GM03348 (cell line): ENCODE measurements around the gene NCKAP5.

ENCODE experiments used
- DNase-seq: peaks from one replicate; pipeline ENCODE4 v3.0.0; 2012; ENCODE audit warnings: low spot score

Gene NCKAP5

GRCh38 chr2:132984731-132985130 is 583.5 kb downstream of the NCKAP5 start:
- DNase-seq: no peak

DNA sequence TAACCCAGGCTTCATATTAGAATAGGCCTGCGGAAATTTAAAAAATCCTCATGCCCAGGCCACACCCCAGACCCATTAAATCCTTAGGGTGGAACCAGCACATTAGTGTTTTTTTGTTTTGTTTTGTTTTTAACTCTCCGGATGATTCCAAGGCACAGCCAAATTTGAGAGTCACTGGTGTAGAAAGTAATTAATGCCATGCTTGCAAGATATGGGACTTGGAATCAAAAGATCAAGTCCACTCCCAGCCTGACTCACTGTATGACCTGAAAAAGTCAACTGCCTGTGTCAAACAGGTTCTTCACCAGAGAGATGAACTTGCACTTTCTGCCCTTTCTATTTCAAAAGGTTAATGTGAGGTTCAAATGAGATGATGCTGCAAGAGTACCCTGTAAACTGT is 588.0 kb downstream of the NCKAP5 start:
- no peak for DNase-seq

- no peak for DNase-seq
Measured at GRCh38 chr2:132979339-132980093, 588.7 kb downstream of the NCKAP5 start.

DNA sequence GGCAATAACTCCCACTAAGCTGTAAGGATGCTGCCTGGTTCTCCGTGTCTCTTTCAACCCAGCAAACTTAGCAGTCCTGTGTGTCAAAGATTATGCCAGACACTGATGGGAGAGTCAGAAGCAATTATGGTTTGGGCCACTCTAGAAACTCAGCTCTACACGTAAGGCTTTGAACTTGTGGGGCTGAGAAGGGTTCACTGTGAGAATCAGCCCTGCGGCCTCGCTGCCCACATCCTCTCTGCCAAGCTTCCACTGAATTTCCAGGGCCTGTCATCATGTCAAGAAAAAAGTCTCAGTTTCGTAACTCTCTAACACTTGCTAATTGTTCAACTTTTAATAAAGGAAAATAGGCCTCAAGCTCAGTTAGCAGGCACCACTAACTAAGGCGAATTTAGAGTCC is 589.4 kb downstream of the NCKAP5 start:
- DNase-seq: no peak

DNA sequence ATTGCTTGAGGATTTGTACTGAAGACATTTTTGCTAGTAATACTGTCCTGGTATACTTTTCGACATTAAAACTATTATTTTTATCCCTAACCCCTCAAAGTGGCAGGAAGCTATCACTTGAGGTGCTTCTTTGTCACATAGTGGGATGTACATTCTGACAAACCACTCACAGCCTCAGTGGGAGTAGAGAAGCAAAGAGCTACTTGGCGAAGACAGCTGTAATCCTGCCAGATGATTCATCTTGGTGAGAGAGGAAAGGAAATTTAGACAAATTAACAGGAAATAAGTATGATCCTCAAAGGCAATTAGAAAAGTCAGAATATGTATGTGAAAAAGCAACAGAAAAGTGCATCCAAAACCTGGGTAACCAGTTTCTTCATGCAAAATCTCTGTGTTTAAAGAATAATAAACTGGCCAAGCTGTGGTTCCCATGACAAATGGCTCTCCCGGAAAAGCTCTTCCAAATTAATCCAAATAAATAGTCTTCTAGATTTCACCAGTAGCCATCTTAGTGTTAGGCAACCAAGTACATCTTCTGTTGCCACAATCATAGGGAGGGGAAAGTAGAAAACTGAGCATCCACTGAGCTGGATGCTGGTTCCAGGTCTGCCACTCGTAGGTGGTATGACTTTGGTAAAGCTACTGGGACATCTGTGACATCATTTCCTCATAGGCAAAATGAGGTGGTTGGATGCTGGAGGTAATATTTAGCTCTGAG is 590.3 kb downstream of the NCKAP5 start:
- DNase-seq: peak; percentile 23

- no peak for DNase-seq
Measured at GRCh38 chr2:132975193-132976105, 592.8 kb downstream of the NCKAP5 start.

GRCh38 chr2:132974467-132975095 is 593.7 kb downstream of the NCKAP5 start:
- no peak for DNase-seq

DNA sequence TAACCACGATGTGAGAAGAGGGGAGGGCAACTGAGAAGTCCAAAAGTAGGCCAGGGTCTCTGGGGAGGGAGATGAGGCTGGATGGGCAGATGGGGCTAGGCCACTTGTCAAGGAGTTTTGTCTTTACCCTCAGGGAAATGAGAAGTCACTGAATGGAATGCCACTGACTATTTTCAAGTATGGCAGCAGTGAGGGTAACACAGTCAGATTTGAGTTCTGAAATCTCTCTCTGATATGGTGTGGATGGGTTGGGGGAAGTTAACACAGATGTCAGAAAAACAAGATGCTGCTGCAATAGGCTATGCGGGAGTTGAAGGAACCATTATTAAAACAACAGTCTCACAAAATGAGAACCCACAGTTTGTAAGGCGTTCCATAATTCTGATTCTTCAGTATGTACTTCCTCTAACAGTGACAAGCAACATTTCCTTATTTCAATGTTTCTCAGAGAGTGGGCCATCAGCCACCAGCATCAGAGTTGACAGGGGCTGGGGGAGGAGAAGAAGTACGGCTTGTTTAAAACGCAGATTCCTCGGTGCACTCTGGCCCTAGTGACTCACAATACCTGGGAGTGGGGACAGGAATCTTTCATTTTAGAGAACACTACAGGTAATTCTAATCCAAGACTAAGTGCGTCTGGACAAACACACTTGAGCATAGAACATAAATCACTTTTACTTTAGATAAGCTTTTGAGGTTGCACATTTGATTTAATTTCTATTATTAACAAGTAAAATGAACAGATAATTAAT is 596.8 kb downstream of the NCKAP5 start:
- DNase-seq: no peak

DNA sequence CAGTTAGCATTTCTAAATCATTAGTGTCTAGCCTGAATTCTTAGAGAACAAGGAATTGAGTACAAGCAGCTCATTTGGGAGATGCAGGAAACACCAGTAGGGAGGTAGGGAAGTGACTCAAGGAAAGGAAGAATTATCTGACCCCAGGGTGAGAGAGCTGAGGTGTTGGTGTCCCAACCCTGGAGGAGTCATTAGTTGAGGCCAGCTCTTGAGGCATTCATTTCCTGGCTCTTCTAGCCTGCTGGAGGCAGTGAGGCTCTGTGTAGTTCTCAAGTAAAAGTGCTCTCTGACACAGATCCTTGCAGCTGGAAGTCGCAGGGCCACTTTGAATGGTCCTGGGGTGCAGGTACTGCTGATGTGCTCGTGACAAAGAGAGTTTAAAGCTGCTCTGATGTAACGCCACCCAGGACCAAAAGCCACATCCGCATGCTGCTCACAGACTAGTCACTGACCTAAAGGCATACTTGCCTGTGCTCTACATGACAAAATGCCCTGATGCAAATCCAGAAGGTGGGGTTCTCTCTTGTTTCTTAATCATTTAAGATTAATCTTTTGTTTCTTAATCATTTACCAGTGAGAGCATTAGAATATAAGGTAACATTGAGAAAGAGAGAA is 598.8 kb downstream of the NCKAP5 start:
- DNase-seq: no peak

GRCh38 chr2:132965460-132965859 is 602.8 kb downstream of the NCKAP5 start:
- no peak for DNase-seq

DNA sequence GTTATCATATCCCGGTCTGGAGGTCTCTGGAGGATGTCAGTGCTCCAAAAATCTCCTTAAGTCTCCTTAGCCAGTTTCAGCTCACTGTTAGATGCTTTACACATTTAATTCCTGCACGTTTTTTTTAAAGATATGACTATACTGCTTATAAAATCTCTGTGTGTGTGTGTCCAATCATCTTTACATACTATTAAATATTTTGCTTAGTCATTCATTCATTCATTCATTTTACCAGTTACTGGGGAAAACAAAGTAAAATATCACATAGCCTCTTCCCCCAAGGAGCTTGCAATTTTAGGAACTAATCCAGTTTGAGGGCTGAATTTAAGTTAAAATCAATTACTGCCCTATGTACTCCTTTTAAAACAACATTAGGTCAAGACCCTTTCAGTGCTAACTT is 605.1 kb downstream of the NCKAP5 start:
- no peak for DNase-seq

- DNase-seq: no peak
Measured at GRCh38 chr2:132958887-132959286, 609.4 kb downstream of the NCKAP5 start.

GRCh38 chr2:132955871-132956615 is 612.2 kb downstream of the NCKAP5 start:
- no peak for DNase-seq

DNA sequence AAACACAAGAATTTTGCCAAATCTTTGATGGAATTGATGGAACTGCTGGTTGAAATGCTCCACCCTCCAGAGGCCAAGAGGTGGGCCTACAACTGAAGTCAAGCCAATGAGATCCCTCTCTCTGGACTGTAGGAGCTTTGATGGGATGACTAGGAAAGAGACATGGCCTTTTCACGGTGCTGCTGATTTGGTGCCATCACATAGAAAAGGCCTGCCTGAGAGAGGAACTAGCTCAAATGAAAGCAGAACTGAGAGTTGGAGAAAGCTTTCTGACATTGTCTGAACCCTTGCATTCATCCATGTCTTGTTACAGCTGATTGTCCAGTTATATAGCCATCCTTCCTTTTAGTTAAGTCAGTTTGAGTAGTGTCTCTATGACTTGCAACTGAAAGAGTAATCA is 614.5 kb downstream of the NCKAP5 start:
- no peak for DNase-seq

DNA sequence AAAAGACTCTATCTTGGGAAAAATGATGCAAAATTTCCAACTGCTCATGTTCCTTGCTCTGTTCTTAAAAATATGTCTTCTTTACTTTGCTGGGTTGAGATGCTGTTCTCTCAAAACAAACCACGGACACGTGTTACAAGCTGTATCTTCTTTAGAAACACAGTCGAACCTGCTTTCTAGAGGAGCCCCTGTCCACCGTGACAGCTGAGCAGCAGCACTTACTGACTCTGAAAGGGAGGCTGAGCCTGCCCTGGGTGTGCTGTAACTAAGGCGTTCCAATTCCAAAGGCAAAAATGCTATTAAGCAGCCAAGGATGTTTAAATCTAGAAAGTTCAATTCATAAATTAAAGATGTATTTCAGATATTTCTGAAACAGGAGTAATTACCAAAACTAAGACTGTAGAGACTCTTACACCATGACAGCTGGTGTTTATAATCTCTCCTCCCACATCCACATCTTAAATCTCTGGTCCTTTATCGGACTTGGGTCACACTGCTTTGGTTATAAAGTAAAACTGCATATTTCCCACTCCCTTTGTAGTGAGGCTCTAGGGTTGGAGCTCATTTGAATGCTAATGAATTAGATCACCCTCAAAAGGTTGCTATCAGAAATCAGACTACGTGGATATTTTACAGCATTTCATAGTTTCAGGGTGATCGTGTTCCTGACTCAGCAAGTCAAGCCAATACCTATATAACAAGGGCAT is 617.1 kb downstream of the NCKAP5 start:
- no peak for DNase-seq

- DNase-seq: no peak
Measured at GRCh38 chr2:132949108-132949507, 619.2 kb downstream of the NCKAP5 start.

DNA sequence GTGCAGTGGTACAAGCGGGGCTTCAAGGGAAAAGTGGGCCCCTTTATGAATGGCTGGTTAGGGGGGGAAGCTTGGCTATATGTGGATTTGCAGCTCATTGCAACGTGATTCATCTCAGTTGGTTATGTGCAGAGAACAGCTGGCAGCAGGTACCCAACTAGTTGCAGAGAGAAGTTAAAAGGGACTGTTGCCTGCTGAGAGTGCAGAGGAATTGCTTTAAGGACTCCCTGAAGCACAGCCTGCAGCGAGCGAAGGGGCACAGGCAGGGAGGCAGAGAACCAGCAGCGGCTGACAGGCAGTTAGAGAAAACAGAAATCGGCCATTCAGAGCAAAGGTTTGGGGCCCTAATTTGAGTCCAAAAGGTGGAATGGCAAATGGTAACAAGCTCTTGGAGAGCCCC is 620.1 kb downstream of the NCKAP5 start:
- DNase-seq: no peak

DNA sequence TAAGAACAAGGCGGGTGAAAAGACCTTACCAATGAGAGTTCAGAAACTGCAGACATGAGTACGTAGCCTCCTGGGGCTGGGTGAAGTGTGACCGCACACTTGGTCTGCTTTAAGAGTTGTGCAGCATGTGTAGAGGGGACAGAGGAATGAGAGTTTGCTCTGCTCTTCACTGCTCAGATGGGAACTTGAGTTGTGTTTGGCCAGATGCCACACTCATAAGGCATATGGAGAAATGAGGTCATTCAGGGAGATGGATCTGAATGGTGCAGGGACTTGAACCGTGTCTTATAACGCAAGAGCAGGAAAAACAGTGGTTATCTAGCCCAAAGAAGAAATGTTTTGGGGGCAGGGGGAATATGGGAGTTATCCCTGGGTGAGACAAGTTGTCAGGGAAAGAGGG is 624.4 kb downstream of the NCKAP5 start:
- DNase-seq: no peak

- no peak for DNase-seq
Measured at GRCh38 chr2:132941296-132942020, 626.8 kb downstream of the NCKAP5 start.
